ENCODE data around the gene PCDHGA3. TPM values are rescaled to one million over a fixed set of nuclear protein-coding genes. Genes with fewer than 3 reads are reported as not detected.

Gene PCDHGA3
- total RNA-seq, 1 donor from 2014 or later: not detected

DNA sequence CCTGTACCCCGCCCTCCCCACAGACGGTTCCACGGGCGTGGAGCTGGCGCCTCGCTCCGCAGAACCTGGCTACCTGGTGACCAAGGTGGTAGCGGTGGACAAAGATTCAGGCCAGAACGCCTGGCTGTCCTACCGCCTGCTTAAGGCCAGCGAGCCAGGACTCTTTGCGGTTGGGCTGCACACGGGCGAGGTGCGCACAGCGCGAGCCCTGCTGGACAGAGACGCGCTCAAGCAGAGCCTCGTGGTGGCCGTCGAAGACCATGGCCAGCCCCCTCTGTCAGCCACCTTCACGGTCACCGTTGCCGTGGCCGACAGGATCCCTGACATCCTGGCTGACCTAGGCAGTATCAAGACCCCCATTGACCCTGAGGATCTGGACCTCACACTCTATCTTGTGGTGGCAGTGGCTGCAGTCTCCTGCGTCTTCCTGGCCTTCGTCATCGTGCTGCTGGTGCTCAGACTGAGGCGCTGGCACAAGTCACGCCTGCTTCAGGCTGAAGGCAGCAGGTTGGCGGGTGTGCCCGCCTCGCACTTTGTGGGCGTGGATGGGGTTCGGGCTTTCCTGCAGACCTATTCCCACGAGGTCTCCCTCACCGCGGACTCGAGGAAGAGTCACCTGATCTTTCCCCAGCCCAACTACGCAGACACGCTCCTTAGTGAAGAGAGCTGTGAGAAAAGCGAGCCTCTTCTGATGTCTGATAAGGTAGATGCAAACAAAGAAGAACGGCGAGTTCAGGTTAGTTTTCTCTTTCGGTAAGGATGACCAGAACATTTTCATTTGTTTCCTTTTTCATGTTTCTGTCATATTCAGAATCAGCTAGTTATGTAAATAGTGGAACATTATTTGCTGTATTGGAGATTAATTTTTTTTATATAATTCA is 22.6 kb downstream of the PCDHGA3 start:
- peaks cover 17% of the 10 kb centered on the region for H3K9me3 Mint-ChIP-seq (ENCODE audit: unreplicated experiment)
- H3K27me3 Mint-ChIP-seq (ENCODE audit: unreplicated experiment): no peaks in the 10 kb centered on the region
- DNase-seq (ENCODE audit: extremely low spot score, unreplicated experiment): no peak
- H3K36me3 Mint-ChIP-seq (ENCODE audit: unreplicated experiment): no peaks in the 10 kb centered on the region
- no peaks in the 10 kb centered on the region for H3K4me1 Mint-ChIP-seq (ENCODE audit: unreplicated experiment)
- TF ChIP-seq CTCF (IDR thresholded peaks at IDR 0.05): no peak
- no peak overlapping the region for H3K4me3 Mint-ChIP-seq (ENCODE audit: unreplicated experiment)
- H3K27ac Mint-ChIP-seq (ENCODE audit: unreplicated experiment): no peak overlapping the region

DNA sequence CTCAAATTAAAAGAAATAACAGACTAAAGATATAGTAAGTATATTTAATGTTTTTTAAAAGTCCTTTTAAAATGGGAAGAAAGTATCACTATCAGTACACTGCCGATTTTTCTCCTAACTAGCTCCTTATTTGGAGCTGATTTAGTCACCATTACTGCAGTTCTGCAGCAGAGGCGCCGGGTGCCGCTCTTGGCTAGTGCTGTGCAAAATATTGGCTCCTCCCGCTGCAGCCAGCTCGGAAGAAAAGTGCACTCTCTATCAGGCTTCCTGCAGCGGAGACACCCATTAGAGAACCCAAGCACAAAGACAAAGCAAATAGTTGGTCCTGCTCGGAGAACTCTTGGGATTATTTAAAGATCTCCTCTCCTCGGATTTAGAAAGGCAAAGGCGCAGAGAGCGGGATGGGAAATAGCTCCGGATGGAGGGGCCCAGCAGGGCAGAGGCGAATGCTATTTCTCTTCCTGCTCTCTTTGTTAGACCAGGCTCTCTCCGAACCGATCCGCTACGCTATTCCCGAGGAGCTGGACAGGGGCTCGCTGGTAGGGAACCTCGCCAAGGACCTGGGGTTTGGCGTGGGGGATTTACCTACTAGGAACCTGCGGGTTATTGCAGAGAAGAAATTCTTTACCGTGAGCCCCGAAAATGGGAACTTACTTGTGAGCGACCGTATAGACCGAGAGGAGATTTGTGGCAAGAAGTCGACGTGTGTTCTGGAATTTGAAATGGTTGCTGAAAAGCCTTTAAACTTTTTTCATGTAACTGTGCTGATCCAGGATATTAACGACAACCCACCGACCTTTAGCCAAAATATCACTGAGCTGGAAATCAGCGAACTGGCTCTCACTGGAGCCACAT is 26.6 kb downstream of the PCDHGA3 start, which contains the start of gene PCDHGB3:
TSS of gene PCDHGB3 (plus strand) at position 249 of the 855 bp plus-strand sequence. CDS start at position 402, 153 bp downstream.
- TF ChIP-seq CTCF (IDR thresholded peaks at IDR 0.05): no peak
- no peaks in the 10 kb centered on the region for H3K27me3 Mint-ChIP-seq (ENCODE audit: unreplicated experiment)
- no peaks in the 10 kb centered on the region for H3K4me1 Mint-ChIP-seq (ENCODE audit: unreplicated experiment)
- no peak for DNase-seq (ENCODE audit: extremely low spot score, unreplicated experiment)
- H3K36me3 Mint-ChIP-seq (ENCODE audit: unreplicated experiment): no peaks in the 10 kb centered on the region
- no peak within 1 kb of the TSS for H3K27ac Mint-ChIP-seq (ENCODE audit: unreplicated experiment)
- H3K4me3 Mint-ChIP-seq (ENCODE audit: unreplicated experiment): no peak within 1 kb of the TSS
- peaks cover 18% of the 10 kb centered on the region for H3K9me3 Mint-ChIP-seq (ENCODE audit: unreplicated experiment)

DNA sequence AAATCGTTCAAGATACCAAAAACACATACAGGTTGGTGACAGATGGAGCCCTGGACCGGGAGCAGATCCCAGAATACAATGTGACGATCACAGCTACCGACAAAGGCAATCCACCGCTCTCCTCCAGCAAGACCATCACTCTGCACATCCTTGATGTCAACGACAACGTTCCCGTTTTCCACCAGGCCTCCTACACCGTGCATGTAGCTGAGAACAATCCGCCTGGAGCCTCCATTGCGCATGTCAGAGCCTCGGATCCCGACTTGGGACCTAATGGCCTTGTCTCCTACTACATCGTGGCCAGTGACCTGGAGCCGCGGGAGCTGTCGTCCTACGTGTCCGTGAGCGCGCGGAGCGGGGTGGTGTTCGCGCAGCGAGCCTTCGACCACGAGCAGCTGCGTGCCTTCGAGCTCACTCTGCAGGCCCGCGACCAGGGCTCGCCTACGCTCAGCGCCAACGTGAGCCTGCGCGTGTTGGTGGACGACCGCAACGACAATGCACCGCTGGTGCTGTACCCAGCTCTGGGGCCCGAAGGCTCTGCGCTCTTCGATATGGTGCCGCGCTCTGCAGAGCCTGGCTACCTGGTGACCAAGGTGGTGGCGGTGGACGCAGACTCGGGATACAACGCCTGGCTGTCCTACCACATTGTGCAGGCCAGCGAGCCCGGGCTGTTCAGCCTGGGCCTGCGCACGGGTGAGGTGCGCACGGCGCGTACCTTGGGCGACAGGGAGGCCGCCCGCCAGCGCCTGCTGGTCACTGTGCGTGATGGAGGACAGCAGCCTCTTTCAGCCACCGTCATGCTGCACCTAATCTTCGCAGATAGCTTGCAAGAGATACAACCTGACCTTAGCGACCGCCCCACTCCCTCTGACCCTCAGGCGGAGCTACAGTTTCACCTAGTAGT is 28.2 kb downstream of the PCDHGA3 start:
- H3K4me3 Mint-ChIP-seq (ENCODE audit: unreplicated experiment): no peak overlapping the region
- peak; percentile 84 for DNase-seq (ENCODE audit: extremely low spot score, unreplicated experiment)
- H3K4me1 Mint-ChIP-seq (ENCODE audit: unreplicated experiment): no peaks in the 10 kb centered on the region
- no peaks in the 10 kb centered on the region for H3K36me3 Mint-ChIP-seq (ENCODE audit: unreplicated experiment)
- peaks cover 18% of the 10 kb centered on the region for H3K9me3 Mint-ChIP-seq (ENCODE audit: unreplicated experiment)
- no peak for TF ChIP-seq CTCF (IDR thresholded peaks at IDR 0.05)
- no peaks in the 10 kb centered on the region for H3K27me3 Mint-ChIP-seq (ENCODE audit: unreplicated experiment)
- H3K27ac Mint-ChIP-seq (ENCODE audit: unreplicated experiment): no peak overlapping the region

GRCh38 chr5:141373673-141374317 is 30.2 kb downstream of the PCDHGA3 start, which contains the start of gene PCDHGA6:
PCDHGA6 (plus strand) TSS chr5:141373891; CDS start chr5:141374084, 193 bp downstream.
- peak; percentile 81 for DNase-seq (ENCODE audit: extremely low spot score, unreplicated experiment)
- Mint-ChIP-seq H3K4me1 (ENCODE audit: unreplicated experiment) (no peaks in the 10 kb centered on the region), H3K9me3 (ENCODE audit: unreplicated experiment) (peaks cover 22% of the 10 kb centered on the region), H3K27ac (ENCODE audit: unreplicated experiment) (no peak within 1 kb of the TSS), H3K27me3 (ENCODE audit: unreplicated experiment) (no peaks in the 10 kb centered on the region), H3K36me3 (ENCODE audit: unreplicated experiment) (no peaks in the 10 kb centered on the region), H3K4me3 (ENCODE audit: unreplicated experiment) (no peak within 1 kb of the TSS)
- TF ChIP-seq CTCF (IDR thresholded peaks at IDR 0.05): no peak

All from osteocyte (in vitro differentiated cells).